ENCODE data around the gene CPNE7. TPM values are rescaled to one million over a fixed set of nuclear protein-coding genes. Genes with fewer than 3 reads are reported as not detected.
"Not testable (repeated sequence)": the region's sequence is repeated elsewhere in the genome, so short reads cannot be mapped to it uniquely, and the experiment has no call there.

The CPNE7 gene
- total RNA-seq, 1 donor from 2014 or later = 1.1 TPM

DNA sequence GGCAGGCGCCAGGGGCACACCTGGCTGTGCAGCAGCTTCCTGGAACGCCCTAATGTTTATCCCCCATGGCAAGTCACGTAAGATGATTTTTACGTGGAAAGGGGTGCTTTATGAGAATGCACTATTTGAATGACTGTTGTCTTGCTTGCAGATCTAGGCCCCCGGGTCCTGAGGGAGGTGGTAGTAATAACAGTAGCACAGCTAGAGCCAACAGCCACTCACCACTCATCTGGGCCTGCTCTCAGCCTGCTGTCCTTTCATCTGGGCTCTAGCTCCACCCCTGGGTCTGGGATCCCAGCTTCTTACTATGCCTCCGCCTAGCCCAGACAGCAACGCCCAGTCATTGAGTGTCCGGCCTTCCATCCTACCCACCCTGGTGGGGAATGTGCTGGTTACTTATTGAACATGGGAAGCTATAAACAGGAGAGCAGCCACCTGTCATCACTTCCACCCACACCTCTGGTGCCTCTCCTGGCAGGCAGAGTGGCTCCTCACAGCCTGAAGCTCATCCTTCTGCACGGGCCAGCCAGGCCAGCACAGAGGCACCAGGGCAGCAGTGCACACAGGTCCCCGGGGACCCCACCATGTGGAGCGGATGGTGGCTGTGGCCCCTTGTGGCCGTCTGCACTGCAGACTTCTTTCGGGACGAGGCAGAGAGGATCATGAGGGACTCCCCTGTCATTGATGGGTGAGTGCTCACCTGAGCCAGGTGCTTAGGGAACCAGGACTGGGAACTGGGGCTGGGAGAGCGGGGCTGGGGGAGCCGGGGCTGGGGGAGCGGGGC is 54.5 kb downstream of the CPNE7 start:
- FAIRE-seq (no peak), DNase-seq (ENCODE audit: low read depth) (no peak)
- Histone ChIP-seq H3K27me3 (ENCODE audit: control insufficient read depth, insufficient read depth, low read length) (peaks cover 2% of the 10 kb centered on the region), H3K4me3 (ENCODE audit: low read depth, low read length) (no peak overlapping the region), H3K36me3 (ENCODE audit: control insufficient read depth, insufficient read depth, low read length) (no peaks in the 10 kb centered on the region)
- TF ChIP-seq, protein P1, sequence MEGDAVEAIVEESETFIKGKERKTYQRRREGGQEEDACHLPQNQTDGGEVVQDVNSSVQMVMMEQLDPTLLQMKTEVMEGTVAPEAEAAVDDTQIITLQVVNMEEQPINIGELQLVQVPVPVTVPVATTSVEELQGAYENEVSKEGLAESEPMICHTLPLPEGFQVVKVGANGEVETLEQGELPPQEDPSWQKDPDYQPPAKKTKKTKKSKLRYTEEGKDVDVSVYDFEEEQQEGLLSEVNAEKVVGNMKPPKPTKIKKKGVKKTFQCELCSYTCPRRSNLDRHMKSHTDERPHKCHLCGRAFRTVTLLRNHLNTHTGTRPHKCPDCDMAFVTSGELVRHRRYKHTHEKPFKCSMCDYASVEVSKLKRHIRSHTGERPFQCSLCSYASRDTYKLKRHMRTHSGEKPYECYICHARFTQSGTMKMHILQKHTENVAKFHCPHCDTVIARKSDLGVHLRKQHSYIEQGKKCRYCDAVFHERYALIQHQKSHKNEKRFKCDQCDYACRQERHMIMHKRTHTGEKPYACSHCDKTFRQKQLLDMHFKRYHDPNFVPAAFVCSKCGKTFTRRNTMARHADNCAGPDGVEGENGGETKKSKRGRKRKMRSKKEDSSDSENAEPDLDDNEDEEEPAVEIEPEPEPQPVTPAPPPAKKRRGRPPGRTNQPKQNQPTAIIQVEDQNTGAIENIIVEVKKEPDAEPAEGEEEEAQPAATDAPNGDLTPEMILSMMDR (IDR thresholded peaks at IDR 0.05; ENCODE audit: insufficient read depth, low read length, severe bottlenecking) = no peak

DNA sequence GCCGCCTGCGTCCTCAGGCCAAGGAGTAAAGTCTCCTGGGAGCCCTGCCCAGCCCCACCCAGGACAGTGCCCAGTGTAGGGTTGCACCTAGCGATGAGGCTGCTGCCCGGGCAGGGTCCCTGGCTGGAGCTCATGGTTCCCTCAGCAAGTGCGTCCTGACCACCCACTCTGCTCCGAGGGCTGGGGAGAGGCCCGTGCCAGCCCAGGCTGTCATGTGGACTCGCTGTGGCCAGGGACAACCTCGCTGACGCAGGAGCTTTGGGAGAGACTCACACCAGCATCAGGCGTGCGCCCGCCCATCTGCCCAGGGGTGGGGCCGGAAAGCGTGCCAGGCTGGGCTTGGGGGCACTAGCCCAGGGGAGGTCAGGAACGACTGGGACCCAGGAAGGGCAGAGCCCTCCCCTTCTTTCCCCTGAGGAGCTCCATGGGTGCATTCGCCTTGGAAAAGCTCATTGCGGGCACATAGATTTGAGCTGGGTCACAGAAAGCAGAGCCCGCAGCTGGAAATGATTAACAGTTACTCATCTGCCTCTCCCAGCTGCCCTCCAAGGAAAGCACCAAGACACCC is 57.6 kb downstream of the CPNE7 start:
- DNase-seq (ENCODE audit: low read depth) (peak; percentile 63), FAIRE-seq (no peak)
- Histone ChIP-seq H3K4me3 (ENCODE audit: low read depth, low read length) (no peak overlapping the region), H3K27me3 (ENCODE audit: control insufficient read depth, insufficient read depth, low read length) (peaks cover 2% of the 10 kb centered on the region), H3K36me3 (ENCODE audit: control insufficient read depth, insufficient read depth, low read length) (no peaks in the 10 kb centered on the region)
- TF ChIP-seq, protein P1 (IDR thresholded peaks at IDR 0.05; ENCODE audit: insufficient read depth, low read length, severe bottlenecking) = no peak

DNA sequence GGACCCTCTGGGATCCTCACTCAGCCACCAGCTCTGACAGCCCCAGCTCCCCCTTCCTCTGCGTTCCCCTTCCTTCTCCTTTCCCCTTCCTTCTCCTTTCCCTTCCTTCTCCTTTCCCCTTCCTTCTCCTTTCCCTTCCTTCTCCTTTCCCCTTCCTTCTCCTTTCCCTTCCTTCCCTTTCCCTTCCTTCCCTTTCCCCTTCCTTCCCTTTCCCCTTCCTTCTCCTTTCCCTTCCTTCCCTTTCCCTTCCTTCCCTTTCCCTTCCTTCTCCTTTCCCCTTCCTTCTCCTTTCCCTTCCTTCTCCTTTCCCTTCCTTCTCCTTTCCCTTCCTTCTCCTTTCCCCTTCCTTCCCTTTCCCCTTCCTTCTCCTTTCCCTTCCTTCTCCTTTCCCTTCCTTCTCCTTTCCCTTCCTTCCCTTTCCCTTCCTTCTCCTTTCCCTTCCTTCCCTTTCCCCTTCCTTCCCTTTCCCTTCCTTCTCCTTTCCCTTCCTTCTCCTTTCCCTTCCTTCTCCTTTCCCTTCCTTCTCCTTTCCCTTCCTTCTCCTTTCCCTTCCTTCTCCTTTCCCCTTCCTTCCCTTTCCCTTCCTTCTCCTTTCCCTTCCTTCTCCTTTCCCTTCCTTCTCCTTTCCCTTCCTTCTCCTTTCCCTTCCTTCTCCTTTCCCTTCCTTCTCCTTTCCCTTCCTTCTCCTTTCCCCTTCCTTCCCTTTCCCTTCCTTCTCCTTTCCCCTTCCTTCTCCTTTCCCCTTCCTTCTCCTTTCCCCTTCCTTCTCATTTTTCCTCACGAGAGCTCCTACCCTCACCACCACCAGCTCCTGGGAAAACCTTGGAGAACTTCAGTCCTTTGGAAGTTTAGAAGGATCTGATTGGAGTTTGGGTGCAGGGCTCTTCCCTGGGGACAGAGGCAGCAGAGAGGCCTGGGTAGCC is 59.2 kb downstream of the CPNE7 start:
- FAIRE-seq = not testable (repeated sequence)

DNA sequence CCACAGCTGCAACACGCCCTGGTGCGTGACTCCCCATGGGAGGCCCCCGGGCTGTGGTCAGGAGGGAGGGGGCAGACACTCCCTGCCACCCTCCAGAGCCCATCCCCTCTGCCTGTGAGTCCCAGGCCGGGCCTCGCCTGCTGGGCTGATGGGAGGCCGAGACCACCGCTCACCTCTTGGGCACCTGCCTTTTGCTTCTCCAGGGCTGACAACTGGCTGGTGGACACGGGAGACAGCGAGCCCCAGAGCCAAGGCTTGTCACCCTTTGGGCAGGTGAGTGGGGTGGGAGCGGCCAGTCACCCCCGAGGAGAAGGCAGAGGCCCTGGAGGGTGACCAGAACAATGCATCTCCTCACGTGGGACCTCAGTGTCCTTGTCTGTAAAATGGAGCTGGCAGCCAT is 61.1 kb downstream of the CPNE7 start:
- FAIRE-seq = no peak
- Histone ChIP-seq H3K4me3 (ENCODE audit: low read depth, low read length) (no peak overlapping the region), H3K27me3 (ENCODE audit: control insufficient read depth, insufficient read depth, low read length) (peaks cover 2% of the 10 kb centered on the region), H3K36me3 (ENCODE audit: control insufficient read depth, insufficient read depth, low read length) (no peaks in the 10 kb centered on the region)
- TF ChIP-seq, protein P1 (IDR thresholded peaks at IDR 0.05; ENCODE audit: insufficient read depth, low read length, severe bottlenecking) = no peak
- DNase-seq (ENCODE audit: low read depth) = no peak

More for the DNA sequence above, 59.2 kb downstream of the CPNE7 start:
- H3K27me3 ChIP-seq (ENCODE audit: control insufficient read depth, insufficient read depth, low read length); H3K36me3 ChIP-seq (ENCODE audit: control insufficient read depth, insufficient read depth, low read length); H3K4me3 ChIP-seq (ENCODE audit: low read depth, low read length); DNase-seq (ENCODE audit: low read depth): not testable (repeated sequence)

DNA sequence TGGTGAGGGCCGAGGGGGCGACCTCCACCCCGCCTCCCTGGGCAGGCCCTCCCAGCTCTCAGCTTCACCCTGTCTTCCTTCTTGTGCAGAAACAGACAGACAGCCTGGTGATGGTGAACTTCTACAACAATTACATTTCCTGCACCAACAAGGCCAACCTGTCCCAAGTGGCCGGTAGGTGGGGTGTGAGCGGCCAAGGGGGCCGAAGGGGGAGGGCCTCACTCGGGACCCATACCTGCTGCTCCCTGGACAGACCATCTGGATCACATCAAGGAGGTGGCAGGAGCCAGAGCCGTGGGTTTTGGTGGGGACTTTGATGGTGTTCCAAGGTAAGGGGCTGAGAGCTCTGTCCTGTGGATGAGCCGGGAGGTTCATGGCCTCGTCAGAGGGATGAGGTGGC is 61.8 kb downstream of the CPNE7 start:
- H3K36me3 ChIP-seq (ENCODE audit: control insufficient read depth, insufficient read depth, low read length) = no peaks in the 10 kb centered on the region
- H3K4me3 ChIP-seq (ENCODE audit: low read depth, low read length) = no peak overlapping the region
- FAIRE-seq = no peak
- TF ChIP-seq, protein P1 (IDR thresholded peaks at IDR 0.05; ENCODE audit: insufficient read depth, low read length, severe bottlenecking) = no peak
- DNase-seq (ENCODE audit: low read depth) = no peak
- peaks cover 2% of the 10 kb centered on the region for H3K27me3 ChIP-seq (ENCODE audit: control insufficient read depth, insufficient read depth, low read length)

DNA sequence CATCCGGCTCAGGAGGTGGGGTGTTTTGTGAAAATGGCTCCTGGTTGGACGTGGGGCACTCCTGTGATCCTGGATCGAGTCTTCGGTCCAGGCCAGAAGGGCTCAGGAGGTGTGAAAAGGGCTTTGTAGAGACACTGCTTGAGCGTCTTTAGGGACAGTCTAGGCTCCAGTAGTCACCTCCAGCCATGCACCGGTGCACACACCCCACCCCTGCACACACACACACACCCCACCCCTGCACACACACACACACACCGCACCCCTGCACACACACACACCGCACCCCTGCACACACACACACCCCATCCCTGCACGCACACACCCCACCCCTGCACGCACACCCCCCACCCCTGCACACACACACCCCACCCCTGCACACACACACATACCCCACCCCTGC is 62.9 kb downstream of the CPNE7 start:
- no peak for FAIRE-seq
- H3K27me3 ChIP-seq (ENCODE audit: control insufficient read depth, insufficient read depth, low read length) = no peaks in the 10 kb centered on the region

More for the DNA sequence above, 62.9 kb downstream of the CPNE7 start:
- TF ChIP-seq, protein P1 (IDR thresholded peaks at IDR 0.05; ENCODE audit: insufficient read depth, low read length, severe bottlenecking) = no peak
- Histone ChIP-seq H3K36me3 (ENCODE audit: control insufficient read depth, insufficient read depth, low read length) (no peaks in the 10 kb centered on the region), H3K4me3 (ENCODE audit: low read depth, low read length) (no peak overlapping the region)
- no peak for DNase-seq (ENCODE audit: low read depth)

Measured in bronchial epithelial cell (primary cell).